Stromal cell of bone marrow (primary cell): ENCODE results near the gene PCNX2.
A peak's percentile ranks its signal among the peaks of the same experiment; 100 is the strongest.
"Not testable (repeated sequence)": the region's sequence is repeated elsewhere in the genome, so short reads cannot be mapped to it uniquely, and the experiment has no call there.

Source experiments
- DNase-seq: peaks from one replicate; pipeline ENCODE4 v3.0.0-alpha.2; 2012; ENCODE audit warnings: low read depth

PCNX2 gene

GRCh38 chr1:233105225-233105624 is 190.3 kb downstream of the PCNX2 start:
- DNase-seq, result peak; percentile 25

GRCh38 chr1:233102341-233102740 is 193.2 kb downstream of the PCNX2 start:
- DNase-seq, result no peak

- no peak for DNase-seq
Observed at GRCh38 chr1:233097959-233098580, 197.5 kb downstream of the PCNX2 start.

- no peak for DNase-seq
Observed at GRCh38 chr1:233097546-233097945, 198.0 kb downstream of the PCNX2 start.

GRCh38 chr1:233094691-233095090 is 200.8 kb downstream of the PCNX2 start:
- DNase-seq, result no peak

GRCh38 chr1:233094269-233094668 is 201.3 kb downstream of the PCNX2 start:
- no peak for DNase-seq

- DNase-seq, result no peak
Observed at GRCh38 chr1:233090746-233091494, 204.6 kb downstream of the PCNX2 start.

- DNase-seq, result no peak
Observed at GRCh38 chr1:233089251-233089650, 206.3 kb downstream of the PCNX2 start.

GRCh38 chr1:233088613-233089012 is 206.9 kb downstream of the PCNX2 start:
- DNase-seq, result no peak

GRCh38 chr1:233086961-233087881 is 208.3 kb downstream of the PCNX2 start:
- no peak for DNase-seq

GRCh38 chr1:233085566-233085965 is 210.0 kb downstream of the PCNX2 start:
- no peak for DNase-seq

- DNase-seq, result no peak
Observed at GRCh38 chr1:233082778-233083550, 212.6 kb downstream of the PCNX2 start.

GRCh38 chr1:233081735-233082134 is 213.8 kb downstream of the PCNX2 start:
- no peak for DNase-seq

GRCh38 chr1:233080827-233081226 is 214.7 kb downstream of the PCNX2 start:
- not testable (repeated sequence) for DNase-seq

GRCh38 chr1:233080286-233080685 is 215.2 kb downstream of the PCNX2 start:
- no peak for DNase-seq

GRCh38 chr1:233079574-233079973 is 216.0 kb downstream of the PCNX2 start:
- DNase-seq, result no peak

GRCh38 chr1:233078396-233078795 is 217.1 kb downstream of the PCNX2 start:
- no peak for DNase-seq

- DNase-seq, result no peak
Observed at GRCh38 chr1:233075915-233076295, 219.6 kb downstream of the PCNX2 start.

- DNase-seq, result no peak
Observed at GRCh38 chr1:233066087-233066486, 229.4 kb downstream of the PCNX2 start.

GRCh38 chr1:233065685-233066084 is 229.8 kb downstream of the PCNX2 start:
- DNase-seq, result no peak

GRCh38 chr1:233064988-233065387 is 230.5 kb downstream of the PCNX2 start:
- DNase-seq, result no peak

GRCh38 chr1:233063462-233063861 is 232.1 kb downstream of the PCNX2 start:
- DNase-seq, result no peak
